OCI-LY7 (cell line): Measurements from ENCODE around the gene TOB2. TPM values are rescaled to one million over a fixed set of nuclear protein-coding genes. Genes with fewer than 3 reads are reported as not detected.

ENCODE experiments used
- BruUV-seq: library from RNA; stranded (reverse); fragments of 400-500 nt; replicated peaks from 2 replicates; lab custom pipeline; 2021; lab: Mats Ljungman, UMichigan
- CTCF ChIA-PET: fragments of 300-600 bp; sonication (Branson Sonifier 250); formaldehyde crosslinking; loops from one replicate; lab custom pipeline; 2022; ENCODE audit warnings: antibody characterized with exemption; ENCODE audit not compliant: unreplicated experiment; lab: Charles Lee
- POLR2A ChIA-PET: fragments of 300-600 bp; sonication (Branson Sonifier 250); formaldehyde crosslinking; loops from one replicate; lab custom pipeline; 2022; ENCODE audit warnings: antibody characterized with exemption; lab: Charles Lee
- DNase-seq: peaks from one replicate; pipeline ENCODE4 v3.0.0-alpha.2; 2015; ENCODE audit warnings: low spot score
- H2AFZ ChIP-seq: fragments of 200-600 bp; sonication (generic), shearing (Covaris generic); 2 replicates; pipeline ENCODE4 v1.6.1; 2014; ENCODE audit warnings: mild to moderate bottlenecking, antibody characterized with exemption, low read length, moderate library complexity
- H3K27ac ChIP-seq: fragments of 200-600 bp; sonication (generic); 2 replicates; pipeline ENCODE4 v1.5.1; 2014; ENCODE audit warnings: mixed run types, low read depth, mild to moderate bottlenecking, moderate library complexity, low read length, inconsistent platforms; ENCODE audit not compliant: poor library complexity, severe bottlenecking
- H3K36me3 ChIP-seq: fragments of 200-600 bp; sonication (generic); 2 replicates; pipeline ENCODE4 v1.6.1; 2014; ENCODE audit warnings: mild to moderate bottlenecking, antibody characterized with exemption, low read length, moderate library complexity, mixed read lengths; ENCODE audit not compliant: insufficient read depth
- H3K4me1 ChIP-seq: fragments of 200-600 bp; sonication (generic); 2 replicates; pipeline ENCODE4 v1.5.1; 2014; ENCODE audit warnings: mild to moderate bottlenecking, low read length; ENCODE audit not compliant: insufficient read depth, poor library complexity, severe bottlenecking
- H3K4me2 ChIP-seq: fragments of 200-600 bp; sonication (generic); 2 replicates; pipeline ENCODE4 v1.6.1; 2014; ENCODE audit warnings: mild to moderate bottlenecking, low read length
- H3K4me3 ChIP-seq: fragments of 200-600 bp; sonication (generic); 2 replicates; pipeline ENCODE4 v1.5.1; 2014; ENCODE audit warnings: mild to moderate bottlenecking, low read depth, low read length; ENCODE audit not compliant: poor library complexity, severe bottlenecking
- H3K79me2 ChIP-seq: fragments of 200-600 bp; sonication (generic); 2 replicates; pipeline ENCODE4 v1.6.1; 2016; ENCODE audit warnings: low read depth, mild to moderate bottlenecking, low read length, moderate library complexity, mixed read lengths; ENCODE audit not compliant: insufficient read depth
- H3K9me2 ChIP-seq: fragments of 200-600 bp; sonication (generic); 2 replicates; pipeline ENCODE4 v1.6.1; 2016; ENCODE audit warnings: mild to moderate bottlenecking, low read length, mixed read lengths; ENCODE audit not compliant: insufficient read depth
- H3K9me3 ChIP-seq: fragments of 200-600 bp; sonication (generic); 2 replicates; pipeline ENCODE4 v1.6.1; 2014; ENCODE audit warnings: mild to moderate bottlenecking, mixed run types, low read length, mixed read lengths
- H4K20me1 ChIP-seq: fragments of 200-600 bp; sonication (generic); 2 replicates; pipeline ENCODE4 v1.6.1; 2014; ENCODE audit warnings: mild to moderate bottlenecking, antibody characterized with exemption, low read length, moderate library complexity, mixed read lengths; ENCODE audit not compliant: insufficient read depth
- CTCF ChIP-seq: fragments of 200-600 bp; sonication (generic); conservative IDR thresholded peaks from 2 replicates; pipeline ENCODE4 v1.5.1; 2014; ENCODE audit warnings: mild to moderate bottlenecking, antibody characterized with exemption, low read length, moderate library complexity, mixed read lengths
- EZH2phosphoT487 ChIP-seq: fragments of 200-600 bp; sonication (generic); IDR thresholded peaks from 2 replicates; pipeline ENCODE4 v1.6.1; 2018; ENCODE audit warnings: low read depth, borderline replicate concordance, mild to moderate bottlenecking, mixed run types, antibody characterized with exemption, low read length, moderate library complexity, mixed read lengths
- intact Hi-C: fragments of 100-400 bp; cut with micrococcal nuclease; formaldehyde crosslinking; loops from one replicate; pipeline ENCODE4 v1.10.0; 2022; ENCODE audit not compliant: unreplicated experiment
- total RNA-seq, 2 experiments: library from RNA; depleted of rRNA in 1 of 2; stranded (reverse); fragments of >200 nt in 1 of 2; shearing (Covaris generic) in 1 of 2; gene quantifications; 2 replicates each; pipeline ENCODE4 v1.2.3, GENCODE V29; 2014 to 2022

TOB2 gene
- total RNA-seq, 2 experiments from 2014 or later: 13.5 to 27.0 TPM

- POLR2A ChIA-PET: interaction anchor here (1.0 to 1.3 kb wide), 2 partner anchors 10 to 20 kb away, joined by 3 to 5 read pairs; partner anchors contain the start of genes ACO2 and PHF5A
- no peak overlapping the region for H3K4me3 ChIP-seq
- peaks cover 63% of the 10 kb centered on the region for H3K36me3 ChIP-seq
- TF ChIP-seq EZH2phosphoT487 (no peak), CTCF (no peak)
- CTCF ChIA-PET: no interaction called here
- H2AFZ ChIP-seq: no peak overlapping the region
- H3K79me2 ChIP-seq: peaks cover 93% of the 10 kb centered on the region
- H4K20me1 ChIP-seq: peaks cover 21% of the 10 kb centered on the region
- no peak overlapping the region for H3K4me2 ChIP-seq
- H3K9me2 ChIP-seq: no peaks in the 10 kb centered on the region
- no peak overlapping the region for H3K27ac ChIP-seq
- H3K4me1 ChIP-seq: no peaks in the 10 kb centered on the region
- no peaks in the 10 kb centered on the region for H3K9me3 ChIP-seq
- intact Hi-C loops: no loop called here
- no TSS peak for BruUV-seq
- DNase-seq: no peak
These were observed 42.2 kb upstream of the TOB2 start for GRCh38 chr22:41488596-41489385.

GRCh38 chr22:41488076-41488475 is 41.5 kb upstream of the TOB2 start:
- Histone ChIP-seq H3K79me2 (peaks cover 93% of the 10 kb centered on the region), H3K4me1 (no peaks in the 10 kb centered on the region), H3K27ac (no peak overlapping the region), H3K9me2 (no peaks in the 10 kb centered on the region), H2AFZ (no peak overlapping the region), H3K36me3 (peaks cover 59% of the 10 kb centered on the region), H3K4me2 (no peak overlapping the region), H4K20me1 (peaks cover 21% of the 10 kb centered on the region), H3K9me3 (no peaks in the 10 kb centered on the region), H3K4me3 (no peak overlapping the region)
- no TSS peak for BruUV-seq
- ChIA-PET POLR2A (interaction anchor here (1.3 kb wide), 1 partner anchor 9 kb away, joined by 5 read pairs; no protein-coding TSS in a partner anchor), CTCF (no interaction called here)
- TF ChIP-seq CTCF (no peak), EZH2phosphoT487 (no peak)
- intact Hi-C loops: no loop called here
- DNase-seq: no peak
